Testis (tissue), 2 donors: ENCODE data around the gene RNF227.

Source experiments
- CTCF ChIP-seq, 3 experiments: fragments of 450-650 bp in 2 of 3; fragments of 200-600 bp in 1 of 3; sonication (generic) in 1 of 3; IDR thresholded peaks; one replicate each; pipeline ENCODE4 v1.5.1; 2016 to 2019; ENCODE audit warnings: antibody characterized with exemption in 3 of 3, mild to moderate bottlenecking in 2 of 3, moderate library complexity in 1 of 3
- POLR2A ChIP-seq: fragments of 450-650 bp; IDR thresholded peaks from one replicate; pipeline ENCODE4 v1.6.1; 2017; ENCODE audit warnings: antibody characterized with exemption, mild to moderate bottlenecking, moderate library complexity

GRCh38 chr17:7884581-7885366 is 31.3 kb downstream of the RNF227 start:
- TF ChIP-seq CTCF (IDR thresholded peaks at IDR 0.05) (no peak), POLR2A (no peak)
